ENCODE data around the gene PCNX1. TPM values are rescaled to one million over a fixed set of nuclear protein-coding genes. Genes with fewer than 3 reads are reported as not detected.
A peak's percentile ranks its signal among the peaks of the same experiment; 100 is the strongest.

PCNX1 gene
- total RNA-seq, 1 donor from 2014 or later = 37.9 TPM

GRCh38 chr14:70957710-70958109, 50.5 kb downstream of the PCNX1 start:
- no peaks in the 10 kb centered on the region for H3K9me3 Mint-ChIP-seq
- no peaks in the 10 kb centered on the region for H3K27me3 Mint-ChIP-seq
- peaks cover 10% of the 10 kb centered on the region for H3K36me3 Mint-ChIP-seq
- TF ChIP-seq, protein P1, sequence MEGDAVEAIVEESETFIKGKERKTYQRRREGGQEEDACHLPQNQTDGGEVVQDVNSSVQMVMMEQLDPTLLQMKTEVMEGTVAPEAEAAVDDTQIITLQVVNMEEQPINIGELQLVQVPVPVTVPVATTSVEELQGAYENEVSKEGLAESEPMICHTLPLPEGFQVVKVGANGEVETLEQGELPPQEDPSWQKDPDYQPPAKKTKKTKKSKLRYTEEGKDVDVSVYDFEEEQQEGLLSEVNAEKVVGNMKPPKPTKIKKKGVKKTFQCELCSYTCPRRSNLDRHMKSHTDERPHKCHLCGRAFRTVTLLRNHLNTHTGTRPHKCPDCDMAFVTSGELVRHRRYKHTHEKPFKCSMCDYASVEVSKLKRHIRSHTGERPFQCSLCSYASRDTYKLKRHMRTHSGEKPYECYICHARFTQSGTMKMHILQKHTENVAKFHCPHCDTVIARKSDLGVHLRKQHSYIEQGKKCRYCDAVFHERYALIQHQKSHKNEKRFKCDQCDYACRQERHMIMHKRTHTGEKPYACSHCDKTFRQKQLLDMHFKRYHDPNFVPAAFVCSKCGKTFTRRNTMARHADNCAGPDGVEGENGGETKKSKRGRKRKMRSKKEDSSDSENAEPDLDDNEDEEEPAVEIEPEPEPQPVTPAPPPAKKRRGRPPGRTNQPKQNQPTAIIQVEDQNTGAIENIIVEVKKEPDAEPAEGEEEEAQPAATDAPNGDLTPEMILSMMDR (conservative IDR thresholded peaks at IDR 0.05) = no peak
- no peaks in the 10 kb centered on the region for H3K4me1 Mint-ChIP-seq (ENCODE audit: unreplicated experiment)
- no peak overlapping the region for H3K27ac Mint-ChIP-seq
- H3K4me3 Mint-ChIP-seq = no peak overlapping the region
- DNase-seq (ENCODE audit: extremely low spot score, unreplicated experiment) = no peak

GRCh38 chr14:70962935-70963334, 55.7 kb downstream of the PCNX1 start:
- H3K27ac Mint-ChIP-seq = no peak overlapping the region
- no peak overlapping the region for H3K4me3 Mint-ChIP-seq
- peaks cover 16% of the 10 kb centered on the region for H3K36me3 Mint-ChIP-seq
- H3K4me1 Mint-ChIP-seq (ENCODE audit: unreplicated experiment) = no peaks in the 10 kb centered on the region
- no peaks in the 10 kb centered on the region for H3K27me3 Mint-ChIP-seq
- DNase-seq (ENCODE audit: extremely low spot score, unreplicated experiment) = no peak
- no peaks in the 10 kb centered on the region for H3K9me3 Mint-ChIP-seq
- TF ChIP-seq, protein P1 (conservative IDR thresholded peaks at IDR 0.05) = no peak

- no peaks in the 10 kb centered on the region for H3K27me3 Mint-ChIP-seq
- TF ChIP-seq, protein P1 (conservative IDR thresholded peaks at IDR 0.05) = no peak
- H3K9me3 Mint-ChIP-seq = no peaks in the 10 kb centered on the region
- H3K4me3 Mint-ChIP-seq = no peak overlapping the region
- H3K36me3 Mint-ChIP-seq = peaks cover 15% of the 10 kb centered on the region
- no peak overlapping the region for H3K27ac Mint-ChIP-seq
- no peak for DNase-seq (ENCODE audit: extremely low spot score, unreplicated experiment)
- H3K4me1 Mint-ChIP-seq (ENCODE audit: unreplicated experiment) = no peaks in the 10 kb centered on the region
These were observed 57.2 kb downstream of the PCNX1 start for GRCh38 chr14:70964492-70964891.

DNA sequence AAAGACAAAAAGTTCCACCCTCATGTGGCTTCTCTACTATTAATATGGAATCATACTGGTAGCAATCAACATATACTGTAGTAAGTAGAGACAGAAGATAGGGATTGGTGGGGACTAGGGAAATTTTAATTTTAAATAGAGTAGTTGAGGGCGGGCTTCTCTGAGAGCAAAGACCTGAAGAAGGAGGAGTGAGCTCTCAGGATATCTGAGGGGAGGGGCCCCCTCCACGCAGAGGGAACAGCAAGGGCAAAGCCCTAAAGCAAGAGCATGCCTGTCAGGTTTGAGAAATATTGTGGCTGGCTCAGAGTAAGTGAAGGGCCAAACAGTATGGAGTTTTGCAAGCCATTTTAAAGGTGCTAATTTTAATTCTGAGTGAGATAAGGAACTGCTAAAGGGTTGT, 64.3 kb downstream of the PCNX1 start:
- TF ChIP-seq, protein P1 (conservative IDR thresholded peaks at IDR 0.05) = no peak
- no peaks in the 10 kb centered on the region for H3K27me3 Mint-ChIP-seq
- H3K4me1 Mint-ChIP-seq (ENCODE audit: unreplicated experiment) = peaks cover 11% of the 10 kb centered on the region
- no peaks in the 10 kb centered on the region for H3K9me3 Mint-ChIP-seq
- peak overlapping the region; percentile 8 for H3K27ac Mint-ChIP-seq
- peaks cover 8% of the 10 kb centered on the region for H3K36me3 Mint-ChIP-seq
- H3K4me3 Mint-ChIP-seq = no peak overlapping the region
- no peak for DNase-seq (ENCODE audit: extremely low spot score, unreplicated experiment)

GRCh38 chr14:70972107-70972976, 65.1 kb downstream of the PCNX1 start:
- Mint-ChIP-seq H3K27ac (peak overlapping the region; percentile 19), H3K4me1 (ENCODE audit: unreplicated experiment) (peaks cover 11% of the 10 kb centered on the region), H3K36me3 (peaks cover 16% of the 10 kb centered on the region), H3K4me3 (no peak overlapping the region), H3K27me3 (no peaks in the 10 kb centered on the region), H3K9me3 (no peaks in the 10 kb centered on the region)
- DNase-seq (ENCODE audit: extremely low spot score, unreplicated experiment) = peak; percentile 77
- TF ChIP-seq, protein P1 (conservative IDR thresholded peaks at IDR 0.05) = peak; percentile 98
